Measurements from ENCODE around the gene TNFRSF11A.

TNFRSF11A gene

DNA sequence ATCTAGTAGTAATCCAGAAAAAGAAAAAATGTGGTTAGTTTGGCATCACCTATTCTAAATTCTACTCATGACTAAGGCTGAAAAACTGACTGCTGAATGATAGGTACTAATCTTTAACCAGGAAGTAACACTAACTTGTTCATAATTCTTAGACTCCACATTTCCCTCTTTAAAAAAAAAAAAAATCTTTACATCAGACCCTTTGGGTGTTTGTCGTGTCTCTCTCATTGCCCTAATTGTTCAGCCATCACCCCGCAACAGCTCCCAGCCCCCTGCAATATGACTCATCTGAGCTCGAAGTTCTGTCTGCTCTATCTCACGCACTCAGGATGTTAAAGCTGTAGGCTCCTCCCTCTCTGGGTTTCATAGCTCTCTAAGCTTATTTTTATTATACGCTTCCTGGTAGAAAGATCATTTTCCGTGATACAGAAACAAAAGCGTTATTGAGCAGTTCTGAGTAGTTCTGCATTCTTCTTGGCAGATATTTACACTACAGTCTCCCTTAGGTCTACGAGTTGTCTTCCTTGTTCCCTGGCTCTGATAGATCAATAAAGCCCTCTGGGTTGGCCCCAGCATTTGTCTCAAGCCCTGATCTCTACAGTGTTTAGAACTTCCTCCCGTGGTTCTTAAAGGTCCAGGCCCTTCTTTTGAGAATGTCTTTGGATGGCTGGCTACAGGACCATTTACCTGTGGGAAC, 95.6 kb downstream of the TNFRSF11A start:
- DNase-seq, result peak; percentile 30

DNA sequence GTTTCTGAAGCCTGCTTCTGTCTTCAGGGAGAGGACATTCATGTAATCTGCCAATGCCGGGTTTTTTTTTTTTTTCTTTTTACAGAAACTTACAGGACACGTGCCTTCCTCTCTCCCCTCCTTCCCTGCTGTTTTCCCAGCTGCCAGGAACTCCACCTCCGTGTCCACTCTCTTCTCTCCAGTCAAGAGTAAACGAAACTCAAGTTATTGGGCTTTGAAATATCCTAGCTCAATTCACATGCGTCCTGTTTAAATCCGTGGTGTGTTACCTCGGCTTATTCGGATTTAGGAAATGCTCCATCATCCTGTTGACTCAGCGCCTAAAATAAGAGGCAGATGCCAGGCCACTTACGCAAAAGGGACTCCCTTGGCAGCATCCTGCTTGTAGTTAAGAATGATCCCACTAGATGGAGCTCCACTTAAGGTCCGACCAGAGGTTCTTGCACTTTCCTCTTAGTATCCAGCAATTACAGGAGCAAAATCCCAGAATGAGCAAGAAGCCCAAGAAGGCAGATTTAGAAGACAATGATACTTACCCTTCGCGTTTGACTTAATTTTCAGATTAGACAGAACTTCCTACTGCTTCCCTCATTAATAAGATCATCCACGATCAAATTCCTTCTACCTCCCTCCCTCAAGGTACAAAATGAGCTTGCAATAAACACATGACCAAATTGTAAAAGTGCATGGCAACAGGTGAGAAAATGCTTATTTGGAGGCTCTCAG, 100.5 kb downstream of the TNFRSF11A start:
- DNase-seq, result peak; percentile 76

DNA sequence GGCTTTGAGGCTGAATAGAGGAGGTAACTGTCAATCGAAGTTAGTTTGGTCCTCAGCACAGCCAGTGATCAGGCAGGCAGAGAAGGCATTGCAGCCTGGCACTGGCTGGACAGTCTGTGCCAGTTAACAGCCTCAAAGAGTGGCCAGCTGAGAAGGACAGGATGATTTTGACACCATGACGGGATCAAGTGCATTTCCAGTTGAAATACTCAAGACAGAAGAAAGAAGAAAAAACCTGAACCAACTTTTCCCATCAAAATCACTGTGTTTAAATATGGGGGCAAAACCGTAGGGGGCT, 101.0 kb downstream of the TNFRSF11A start:
- no peak for DNase-seq

DNA sequence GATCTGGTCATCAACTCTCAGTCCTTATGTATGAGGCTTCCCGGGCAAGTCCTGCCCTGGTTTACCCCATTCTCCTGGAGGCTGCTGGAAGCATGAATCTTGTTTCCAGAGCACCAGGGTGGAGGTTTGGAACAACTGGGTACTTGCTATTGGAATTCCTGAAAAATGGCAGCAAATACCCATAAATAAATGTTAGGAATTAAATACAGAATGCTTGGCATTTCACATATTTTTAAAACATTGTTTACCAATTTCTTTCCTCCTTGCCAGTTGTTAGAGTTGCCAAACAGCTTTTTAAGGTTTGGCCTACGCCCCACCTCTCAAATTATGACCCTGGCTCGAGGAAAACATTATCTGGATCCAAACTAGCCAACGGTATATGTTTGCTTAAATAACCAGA, 107.1 kb downstream of the TNFRSF11A start:
- no peak for DNase-seq

DNA sequence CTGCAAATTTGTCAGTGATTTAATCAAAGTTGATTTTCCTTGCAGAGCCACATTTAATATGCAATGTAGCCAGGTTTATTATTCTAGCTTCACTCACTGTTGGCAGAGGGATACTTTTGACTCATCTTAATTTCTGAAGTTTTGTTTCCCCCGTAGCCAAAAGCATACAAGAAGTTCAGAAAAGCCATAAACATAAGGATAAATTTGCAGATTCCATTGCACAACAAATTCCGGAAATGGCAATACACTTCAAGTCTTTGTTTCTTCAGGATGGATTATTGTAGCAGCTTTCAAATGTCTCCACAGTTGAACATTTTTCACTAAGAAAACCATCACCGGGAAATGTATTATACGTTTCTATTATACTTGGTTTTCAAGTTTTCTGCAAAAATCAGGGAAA, 109.7 kb downstream of the TNFRSF11A start:
- no peak for DNase-seq

DNA sequence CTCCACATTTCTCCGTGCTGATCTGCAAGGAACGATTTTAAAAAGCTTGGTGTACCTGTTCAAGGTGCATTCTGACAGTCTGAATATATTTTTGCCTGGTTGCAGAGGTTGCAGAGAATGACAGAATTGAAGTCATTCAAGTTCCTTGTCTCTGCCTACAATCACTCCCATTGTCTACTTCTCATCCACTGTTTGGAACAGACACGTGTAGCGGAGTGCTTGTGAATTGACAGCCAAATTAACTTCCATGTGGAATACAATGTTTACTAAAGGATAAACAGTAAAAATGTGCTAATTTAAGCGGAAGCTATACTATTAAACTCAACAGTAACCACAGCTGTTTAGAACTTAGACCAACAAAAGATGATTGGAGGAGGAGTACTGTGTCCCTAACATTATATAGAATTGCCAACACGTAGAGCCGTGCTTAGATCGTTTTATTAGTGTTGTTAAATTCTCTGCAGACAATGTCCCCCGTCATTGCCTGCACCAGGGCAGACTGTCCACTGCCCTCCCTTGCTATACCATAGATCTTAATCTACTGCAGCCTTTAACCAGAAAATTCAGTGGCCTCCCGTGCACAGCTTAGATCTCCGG, 110.4 kb downstream of the TNFRSF11A start:
- no peak for DNase-seq

DNA sequence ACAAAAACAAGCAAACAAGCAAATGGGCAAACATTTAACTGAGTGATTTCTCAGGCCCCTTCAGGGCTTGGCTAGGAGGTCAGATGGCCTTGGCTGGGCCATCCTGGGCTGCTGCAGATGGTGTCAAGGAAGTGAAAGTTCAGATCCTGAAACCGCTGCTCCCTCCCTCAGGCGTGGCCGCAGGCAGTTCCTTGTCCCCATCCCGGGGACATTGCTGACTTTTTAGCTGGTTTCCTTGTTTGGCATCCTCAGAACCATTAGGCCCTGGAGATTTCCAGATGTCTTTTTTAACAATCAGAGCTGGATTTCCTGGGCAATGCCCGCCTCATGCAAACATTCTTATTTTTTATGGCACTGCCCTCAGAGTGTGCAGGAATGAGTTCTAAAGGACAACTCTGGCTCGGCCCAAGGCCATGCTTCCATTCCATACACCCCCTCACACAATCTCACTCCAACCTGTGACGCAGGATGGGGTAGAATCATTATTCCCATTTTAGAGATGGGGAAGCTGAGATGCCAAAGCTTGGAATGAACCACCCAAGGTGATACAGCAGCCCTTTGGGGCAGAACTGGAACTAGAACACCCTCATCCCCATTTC, 111.6 kb downstream of the TNFRSF11A start:
- DNase-seq, result no peak

DNA sequence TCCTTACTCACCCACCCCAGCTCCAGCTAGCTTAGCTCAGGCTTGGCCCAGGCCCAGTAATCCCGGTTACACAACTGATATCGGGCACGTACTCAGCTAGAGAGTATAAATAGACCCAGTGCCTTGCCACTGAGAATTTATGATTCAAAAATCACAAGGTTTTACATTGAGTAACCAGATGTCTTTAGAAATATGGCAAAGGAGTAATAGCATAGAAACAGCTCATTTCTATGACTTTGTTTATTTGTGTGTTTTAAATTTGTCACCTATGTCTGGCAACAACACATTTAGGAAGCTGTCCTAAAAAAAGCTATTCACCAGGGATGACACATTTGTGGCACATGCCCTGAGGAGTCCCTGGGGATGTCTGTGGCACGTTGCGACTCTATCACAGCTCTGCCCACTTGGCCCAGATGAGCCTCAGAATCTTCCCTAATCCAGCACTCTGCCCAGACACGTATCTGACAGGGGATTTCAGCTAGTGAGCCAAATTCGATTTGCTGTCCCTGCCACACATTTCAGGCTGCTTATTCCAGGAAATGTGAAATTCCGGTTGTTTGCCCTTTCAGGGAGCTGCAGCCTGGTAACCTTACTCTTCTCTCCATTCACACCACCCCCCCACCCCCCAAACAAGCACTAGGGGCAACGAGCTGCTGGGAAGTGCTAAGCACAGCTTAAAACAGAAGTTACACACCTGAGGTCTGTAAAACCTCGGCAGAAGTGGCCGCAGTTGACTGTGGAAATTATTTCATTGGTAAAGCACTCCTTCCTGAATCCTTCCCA, 112.3 kb downstream of the TNFRSF11A start:
- DNase-seq, result peak; percentile 60

DNA sequence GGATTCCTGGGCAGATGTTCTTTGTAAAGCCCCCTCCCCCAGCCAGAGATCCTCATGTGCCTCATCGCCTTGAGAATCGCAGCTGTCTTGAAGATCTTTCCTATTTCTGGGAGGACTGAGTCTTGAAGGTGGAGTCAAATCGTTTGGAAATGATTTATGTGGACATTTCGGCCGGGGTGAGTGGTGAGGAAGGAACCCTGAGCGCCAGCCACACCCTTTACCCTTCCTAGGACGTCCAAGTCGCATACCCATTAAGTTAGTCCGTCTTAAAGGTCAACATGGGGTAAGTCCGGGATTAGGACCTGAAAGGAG, 112.9 kb downstream of the TNFRSF11A start:
- DNase-seq, result no peak

DNA sequence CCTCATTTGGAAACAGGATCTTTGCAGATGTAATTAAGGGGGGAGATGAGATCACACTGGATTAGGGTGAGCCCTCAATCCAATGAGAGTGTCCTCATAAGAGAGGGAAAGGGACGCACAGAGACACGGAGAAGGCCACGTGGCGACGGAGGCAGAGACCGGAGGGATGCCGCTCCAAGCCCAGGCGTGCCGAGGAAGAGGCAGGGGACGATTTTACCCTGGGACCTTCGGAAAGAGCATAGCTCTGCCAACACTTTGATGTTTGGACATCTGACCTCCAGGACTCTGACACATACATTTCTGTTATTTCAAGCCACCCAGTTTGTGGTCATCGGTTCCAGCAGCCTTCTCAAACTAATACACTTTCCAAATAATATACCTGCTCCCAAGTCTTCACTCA, 113.3 kb downstream of the TNFRSF11A start:
- no peak for DNase-seq

DNA sequence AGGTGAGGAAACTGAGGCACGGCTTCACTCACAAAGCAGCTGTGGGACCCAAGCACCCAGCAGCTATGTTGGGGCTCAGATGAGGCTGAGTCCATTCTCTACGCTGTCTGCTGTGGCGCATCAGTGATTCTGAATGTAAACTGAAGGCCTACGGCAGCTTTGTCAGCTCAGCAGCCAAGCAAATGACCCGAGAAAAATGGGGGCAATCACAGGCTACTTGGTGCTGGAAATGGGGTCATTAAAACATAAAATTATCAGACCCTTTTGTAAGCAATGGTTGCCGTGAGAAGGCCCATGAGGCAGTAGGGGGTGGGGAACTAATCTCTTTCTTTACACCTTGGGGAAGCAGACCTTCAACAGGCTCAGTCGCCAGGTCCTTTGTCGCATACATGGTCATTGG, 113.8 kb downstream of the TNFRSF11A start:
- no peak for DNase-seq
